Gastroesophageal sphincter (tissue), 4 donors: ENCODE measurements around the gene GTF2F2. TPM values are rescaled to one million over a fixed set of nuclear protein-coding genes. Genes with fewer than 3 reads are reported as not detected.

Experiments
- ATAC-seq: fragments of 150-250 bp; one replicate; pipeline ENCODE4 v1.9.1; 2016; ENCODE audit warnings: mild to moderate bottlenecking, moderate library complexity
- H3K27ac ChIP-seq, 4 donors: fragments of 200-600 bp; sonication (generic) in 3 of 4; 1 replicate in 3 of 4; 2 replicates in 1 of 4; pipeline ENCODE4 v1.5.1; 2016 to 2019
- H3K27me3 ChIP-seq: fragments of 200-600 bp; sonication (generic); one replicate; pipeline ENCODE4 v1.5.1; 2019
- H3K36me3 ChIP-seq, 2 donors: fragments of 200-600 bp; sonication (generic); one replicate each; pipeline ENCODE4 v1.5.1; 2019; ENCODE audit warnings: control low read depth in 1 of 2
- H3K4me1 ChIP-seq, 3 donors: fragments of 200-600 bp; sonication (generic); 1 replicate in 2 of 3; 2 replicates in 1 of 3; pipeline ENCODE4 v1.5.1; 2016 to 2019; ENCODE audit warnings: control low read depth in 2 of 3
- H3K4me3 ChIP-seq, 2 donors: fragments of 200-600 bp; sonication (generic); one replicate each; pipeline ENCODE4 v1.5.1; 2019; ENCODE audit warnings: mild to moderate bottlenecking in 1 of 2, moderate library complexity in 1 of 2
- H3K9me3 ChIP-seq, 3 donors: fragments of 200-600 bp; sonication (generic); one replicate each; pipeline ENCODE4 v1.5.1; 2017 to 2019; ENCODE audit warnings: control low read depth in 2 of 3
- EP300 ChIP-seq: sonication (generic); formaldehyde crosslinking; IDR thresholded peaks from one replicate; pipeline ENCODE4 v1.6.1; 2017; ENCODE audit warnings: antibody characterized with exemption, mild to moderate bottlenecking
- POLR2A ChIP-seq, 2 donors: fragments of 450-650 bp; IDR thresholded peaks; one replicate each; pipeline ENCODE4 v1.6.1; 2017; ENCODE audit warnings: antibody characterized with exemption in 2 of 2, mild to moderate bottlenecking in 2 of 2, moderate library complexity in 1 of 2
- POLR2AphosphoS5 ChIP-seq: sonication (generic); formaldehyde crosslinking; IDR thresholded peaks from one replicate; pipeline ENCODE4 v1.6.1; 2017; ENCODE audit warnings: antibody characterized with exemption
- WGBS, 2 donors: methylation state at CpG; one replicate each; pipeline ENCODE4 v1.1.5; 2018; ENCODE audit warnings: low coverage in 1 of 2; 5-methylcytosine and 5-hydroxymethylcytosine counted together
- total RNA-seq, 4 donors: library from RNA; depleted of rRNA; stranded (reverse); fragments of >200 nt; gene quantifications; one replicate each; pipeline ENCODE4 v1.1.0, GENCODE V29; 2016
- TF ChIP-seq, protein P1 (sequence below), 4 experiments: fragments of 200-600 bp in 2 of 4; fragments of 450-650 bp in 2 of 4; sonication (generic) in 1 of 4; IDR thresholded peaks; one replicate each; pipeline ENCODE4 v1.5.1; 2017 to 2019; ENCODE audit warnings: antibody characterized with exemption in 4 of 4, mild to moderate bottlenecking in 2 of 4, moderate library complexity in 2 of 4

GTF2F2 gene
- total RNA-seq, 4 donors from 2014 or later = 15.3 to 19.6 (median 17.7) TPM

DNA sequence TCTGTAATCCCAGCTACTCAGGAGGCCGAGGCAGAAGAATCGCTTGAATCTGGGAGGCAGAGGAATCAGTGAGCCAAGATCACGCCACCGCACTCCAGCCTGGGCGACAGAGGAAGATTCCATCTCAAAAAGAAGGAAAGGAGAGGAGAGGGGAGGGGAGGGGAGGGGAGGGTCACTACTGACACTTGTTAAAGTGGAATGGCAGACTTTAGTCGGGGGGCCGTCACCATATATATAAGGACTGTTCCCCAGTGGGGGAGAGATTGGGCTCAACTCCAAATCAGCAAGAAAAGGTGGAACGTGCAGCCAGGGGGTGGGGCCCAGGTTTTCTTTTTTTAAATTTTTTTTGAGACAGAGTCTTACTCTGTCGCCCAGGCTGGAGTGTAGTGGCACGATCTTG lies 194.5 kb downstream of the GTF2F2 start:
- Histone ChIP-seq H3K4me3 (no peak overlapping the region), H3K27ac (no peak overlapping the region), H3K9me3 (no peaks in the 10 kb centered on the region), H3K27me3 (no peaks in the 10 kb centered on the region), H3K4me1 (peaks cover 0 to 15% (median 5%) of the 10 kb centered on the region in 3 donors), H3K36me3 (no peaks in the 10 kb centered on the region)
- 80 to 83% methylated on average over 4 to 5 of the region's 10 CpGs for WGBS, 2 donors
- no peak for ATAC-seq
- TF ChIP-seq POLR2AphosphoS5 = no peak
- no peak for TF ChIP-seq POLR2A (IDR thresholded peaks at IDR 0.05)
- no peak for TF ChIP-seq EP300
- TF ChIP-seq, protein P1, sequence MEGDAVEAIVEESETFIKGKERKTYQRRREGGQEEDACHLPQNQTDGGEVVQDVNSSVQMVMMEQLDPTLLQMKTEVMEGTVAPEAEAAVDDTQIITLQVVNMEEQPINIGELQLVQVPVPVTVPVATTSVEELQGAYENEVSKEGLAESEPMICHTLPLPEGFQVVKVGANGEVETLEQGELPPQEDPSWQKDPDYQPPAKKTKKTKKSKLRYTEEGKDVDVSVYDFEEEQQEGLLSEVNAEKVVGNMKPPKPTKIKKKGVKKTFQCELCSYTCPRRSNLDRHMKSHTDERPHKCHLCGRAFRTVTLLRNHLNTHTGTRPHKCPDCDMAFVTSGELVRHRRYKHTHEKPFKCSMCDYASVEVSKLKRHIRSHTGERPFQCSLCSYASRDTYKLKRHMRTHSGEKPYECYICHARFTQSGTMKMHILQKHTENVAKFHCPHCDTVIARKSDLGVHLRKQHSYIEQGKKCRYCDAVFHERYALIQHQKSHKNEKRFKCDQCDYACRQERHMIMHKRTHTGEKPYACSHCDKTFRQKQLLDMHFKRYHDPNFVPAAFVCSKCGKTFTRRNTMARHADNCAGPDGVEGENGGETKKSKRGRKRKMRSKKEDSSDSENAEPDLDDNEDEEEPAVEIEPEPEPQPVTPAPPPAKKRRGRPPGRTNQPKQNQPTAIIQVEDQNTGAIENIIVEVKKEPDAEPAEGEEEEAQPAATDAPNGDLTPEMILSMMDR (IDR thresholded peaks at IDR 0.05) = no peak

DNA sequence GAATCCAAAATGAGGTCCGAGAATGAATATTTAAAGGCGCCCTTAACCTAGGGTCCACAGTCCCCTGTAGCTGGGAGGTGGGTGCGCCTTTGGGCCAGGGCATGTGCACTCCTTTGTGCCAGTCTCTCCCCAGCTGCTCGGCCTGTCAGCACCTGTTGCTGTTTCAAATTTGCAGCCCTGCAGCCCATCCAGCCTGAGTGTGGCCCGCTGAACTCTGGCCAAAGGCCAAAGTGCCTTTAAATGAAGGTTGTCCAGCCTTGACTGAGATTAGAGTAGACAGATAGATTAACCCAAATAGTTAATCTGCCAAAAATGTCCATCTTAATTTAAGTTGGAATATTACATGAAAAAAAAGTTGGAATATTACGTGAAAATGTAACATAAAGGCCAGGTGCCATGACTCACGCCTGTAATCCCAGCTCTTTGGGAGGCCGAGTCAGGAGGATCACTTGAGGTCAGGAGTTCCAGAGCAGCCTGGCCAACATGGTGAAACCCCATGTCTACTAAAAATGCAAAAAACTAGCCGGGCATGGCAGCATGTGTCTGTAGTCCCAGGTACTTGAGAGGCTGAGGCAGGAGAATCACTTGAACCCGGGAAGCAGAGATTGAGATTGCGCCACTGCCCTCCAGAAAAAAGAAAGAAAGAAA lies 195.3 kb downstream of the GTF2F2 start:
- peaks cover 0 to 13% (median 5%) of the 10 kb centered on the region in 3 donors for H3K4me1 ChIP-seq
- H3K27ac ChIP-seq = no peak overlapping the region
- WGBS, 2 donors = 81 to 92% methylated on average over 4 to 8 of the region's 11 CpGs
- TF ChIP-seq EP300 (no peak), POLR2AphosphoS5 (no peak), POLR2A (IDR thresholded peaks at IDR 0.05) (no peak)
- TF ChIP-seq, protein P1 (IDR thresholded peaks at IDR 0.05) = no peak
- no peaks in the 10 kb centered on the region for H3K36me3 ChIP-seq
- ATAC-seq = no peak
- H3K9me3 ChIP-seq = no peaks in the 10 kb centered on the region
- H3K27me3 ChIP-seq = no peaks in the 10 kb centered on the region
- H3K4me3 ChIP-seq = no peak overlapping the region

DNA sequence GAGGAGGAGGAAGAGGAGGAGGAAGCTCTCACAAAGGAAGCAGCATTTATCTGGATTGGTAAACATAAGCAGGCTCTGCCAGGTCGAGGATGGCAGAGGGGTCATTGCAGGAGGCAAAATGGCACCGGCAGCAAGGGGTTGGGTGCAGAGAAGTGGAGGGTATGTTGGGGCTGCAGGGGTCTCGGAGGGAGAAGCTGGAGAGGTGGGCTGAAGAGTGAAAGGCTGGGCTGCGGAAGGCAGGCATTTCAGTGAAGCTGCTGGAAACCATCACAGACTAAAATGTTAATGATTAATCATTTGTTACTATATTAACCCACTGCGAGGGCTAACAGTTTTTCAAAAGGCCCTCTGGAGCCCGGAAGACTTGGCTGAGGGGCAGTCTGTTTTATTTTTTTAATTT lies 196.0 kb downstream of the GTF2F2 start:
- H3K4me3 ChIP-seq = no peak overlapping the region
- peaks cover 0 to 7% (median 3%) of the 10 kb centered on the region in 3 donors for H3K4me1 ChIP-seq
- no peak for ATAC-seq
- TF ChIP-seq, protein P1 (IDR thresholded peaks at IDR 0.05) = no peak
- TF ChIP-seq POLR2AphosphoS5 (no peak), EP300 (no peak), POLR2A (IDR thresholded peaks at IDR 0.05) (no peak)
- H3K9me3 ChIP-seq = no peaks in the 10 kb centered on the region
- 28 to 41% methylated on average over 5 to 6 of the region's 6 CpGs for WGBS, 2 donors
- no peaks in the 10 kb centered on the region for H3K27me3 ChIP-seq
- H3K27ac ChIP-seq = no peak overlapping the region
- H3K36me3 ChIP-seq = no peaks in the 10 kb centered on the region

DNA sequence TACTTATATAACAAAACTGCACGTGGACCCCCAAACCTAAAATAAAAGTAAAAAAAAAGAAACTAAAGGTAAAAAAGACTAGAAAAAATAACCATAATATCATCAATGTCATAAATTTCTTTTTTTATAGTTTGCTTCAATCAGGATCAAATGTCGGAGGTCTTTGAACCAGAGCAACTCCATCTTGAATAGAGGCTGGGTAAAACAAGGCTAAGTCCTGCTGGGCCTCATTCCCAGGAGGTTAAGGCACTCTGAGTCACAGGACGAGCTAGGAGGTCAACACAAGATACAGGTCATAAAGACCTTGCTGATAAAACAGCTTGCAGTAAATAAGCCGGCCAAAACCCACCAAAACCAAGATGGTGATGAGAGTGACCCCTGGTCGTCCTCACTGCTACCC lies 196.7 kb downstream of the GTF2F2 start:
- WGBS, 2 donors = 91 to 95% methylated on average over 5 of the region's 5 CpGs
- H3K9me3 ChIP-seq = no peaks in the 10 kb centered on the region
- peaks cover 0 to under 1% (median 0%) of the 10 kb centered on the region in 3 donors for H3K4me1 ChIP-seq

More for the DNA sequence above, 196.7 kb downstream of the GTF2F2 start:
- H3K36me3 ChIP-seq = no peaks in the 10 kb centered on the region
- TF ChIP-seq, protein P1 (IDR thresholded peaks at IDR 0.05) = no peak
- TF ChIP-seq EP300 (no peak), POLR2A (IDR thresholded peaks at IDR 0.05) (no peak), POLR2AphosphoS5 (no peak)
- no peak overlapping the region for H3K4me3 ChIP-seq
- ATAC-seq = no peak
- no peak overlapping the region for H3K27ac ChIP-seq
- H3K27me3 ChIP-seq = no peaks in the 10 kb centered on the region
